GM18861 (cell line): Measurements from ENCODE around the gene TEAD3.

Experiments
- ATAC-seq: cut with Tn5 transposase; IDR thresholded peaks from one replicate; pipeline ENCODE4 v1.9.1; 2021; ENCODE audit not compliant: unreplicated experiment

Gene TEAD3

DNA sequence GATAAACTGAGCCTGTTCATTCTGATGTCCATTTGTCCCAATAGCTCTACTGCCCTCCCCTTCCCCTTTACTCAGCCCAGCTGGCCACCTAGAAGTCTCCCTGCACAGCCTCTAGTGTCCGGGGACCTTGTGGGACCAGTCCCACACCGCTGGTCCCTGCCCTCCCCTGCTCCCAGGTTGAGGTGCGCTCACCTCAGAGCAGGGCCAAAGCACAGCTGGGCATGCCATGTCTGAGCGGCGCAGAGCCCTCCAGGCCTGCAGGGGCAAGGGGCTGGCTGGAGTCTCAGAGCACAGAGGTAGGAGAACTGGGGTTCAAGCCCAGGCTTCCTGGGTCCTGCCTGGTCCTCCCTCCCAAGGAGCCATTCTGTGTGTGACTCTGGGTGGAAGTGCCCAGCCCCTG, 69.4 kb downstream of the TEAD3 start:
- no peak for ATAC-seq

DNA sequence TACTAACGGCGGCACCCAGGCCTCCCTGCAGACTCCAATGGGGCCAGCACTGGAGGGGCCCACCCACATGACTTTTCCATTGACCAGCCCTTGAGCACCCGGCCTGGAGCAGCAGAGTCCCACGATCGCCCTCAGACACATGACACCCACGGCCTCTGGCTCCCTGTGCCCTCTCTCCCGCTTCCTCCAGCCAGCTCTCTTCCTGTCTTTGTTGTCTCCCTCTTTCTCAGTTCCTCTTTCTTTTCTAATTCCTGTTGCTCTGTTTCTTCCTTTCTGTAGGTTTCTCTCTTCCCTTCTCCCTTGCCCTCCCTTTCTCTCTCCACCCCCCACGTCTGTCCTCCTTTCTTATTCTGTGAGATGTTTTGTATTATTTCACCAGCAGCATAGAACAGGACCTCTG, 70.8 kb downstream of the TEAD3 start:
- no peak for ATAC-seq

DNA sequence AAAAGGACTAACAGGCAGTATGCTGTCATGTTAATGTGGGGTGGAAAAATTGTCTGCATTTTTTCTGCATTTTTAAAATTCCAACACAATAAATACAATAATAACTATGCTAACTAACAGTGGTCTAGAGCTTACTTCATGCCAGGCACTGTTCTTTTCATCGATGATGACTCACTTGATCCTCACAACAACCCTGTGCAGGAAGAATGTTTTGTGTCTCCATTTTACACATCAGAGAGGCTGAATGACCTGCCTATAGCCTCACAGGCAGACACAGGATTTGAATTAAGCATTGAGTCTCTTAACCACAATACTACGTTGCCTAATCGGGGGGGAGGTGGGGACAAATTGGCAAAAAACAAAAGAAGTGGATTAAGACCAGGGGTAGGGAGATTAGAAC, 71.6 kb downstream of the TEAD3 start:
- ATAC-seq = no peak
